ACC112 (cell line): ENCODE data around the gene ARMH3.
"Not testable (repeated sequence)": the region's sequence is repeated elsewhere in the genome, so short reads cannot be mapped to it uniquely, and the experiment has no call there.

Source experiments
- H2AFZ ChIP-seq: fragments of 200-600 bp; sonication (generic); one replicate; pipeline ENCODE4 v1.6.0; 2017; ENCODE audit warnings: antibody characterized with exemption, low read length; ENCODE audit not compliant: unreplicated experiment
- H3K27ac ChIP-seq: fragments of 200-600 bp; sonication (generic); 2 replicates; pipeline ENCODE4 v1.5.1; 2014; ENCODE audit warnings: low read depth, mild to moderate bottlenecking, antibody characterized with exemption, low read length, moderate library complexity
- H3K27me3 ChIP-seq: fragments of 200-600 bp; sonication (generic); 2 replicates; pipeline ENCODE4 v1.6.1; 2014; ENCODE audit warnings: mild to moderate bottlenecking, antibody characterized with exemption, low read length, moderate library complexity, mixed read lengths; ENCODE audit not compliant: insufficient read depth
- H3K36me3 ChIP-seq: fragments of 200-600 bp; sonication (generic); 2 replicates; pipeline ENCODE4 v1.6.1; 2016; ENCODE audit warnings: mild to moderate bottlenecking, antibody characterized with exemption, low read length, moderate library complexity, mixed read lengths; ENCODE audit not compliant: insufficient read depth
- H3K4me1 ChIP-seq: fragments of 200-600 bp; sonication (generic); one replicate; pipeline ENCODE4 v1.6.1; 2016; ENCODE audit warnings: low read length, mixed read lengths; ENCODE audit not compliant: insufficient read depth, unreplicated experiment, control insufficient read depth
- H3K4me3 ChIP-seq: fragments of 200-600 bp; sonication (generic); 2 replicates; pipeline ENCODE4 v1.5.1; 2014; ENCODE audit warnings: mild to moderate bottlenecking, low read depth, low read length
- H3K79me2 ChIP-seq: fragments of 200-600 bp; sonication (generic); one replicate; pipeline ENCODE4 v1.6.0; 2016; ENCODE audit warnings: low read length; ENCODE audit not compliant: control insufficient read depth, unreplicated experiment, insufficient read depth

Gene ARMH3

GRCh38 chr10:102045292-102045691 lies 10.7 kb downstream of the ARMH3 start:
- Histone ChIP-seq H3K4me1 (no peaks in the 10 kb centered on the region), H3K4me3 (no peak overlapping the region), H3K36me3 (no peaks in the 10 kb centered on the region), H3K27ac (no peak overlapping the region), H3K79me2 (peaks cover 28% of the 10 kb centered on the region), H2AFZ (no peak overlapping the region), H3K27me3 (no peaks in the 10 kb centered on the region)

DNA sequence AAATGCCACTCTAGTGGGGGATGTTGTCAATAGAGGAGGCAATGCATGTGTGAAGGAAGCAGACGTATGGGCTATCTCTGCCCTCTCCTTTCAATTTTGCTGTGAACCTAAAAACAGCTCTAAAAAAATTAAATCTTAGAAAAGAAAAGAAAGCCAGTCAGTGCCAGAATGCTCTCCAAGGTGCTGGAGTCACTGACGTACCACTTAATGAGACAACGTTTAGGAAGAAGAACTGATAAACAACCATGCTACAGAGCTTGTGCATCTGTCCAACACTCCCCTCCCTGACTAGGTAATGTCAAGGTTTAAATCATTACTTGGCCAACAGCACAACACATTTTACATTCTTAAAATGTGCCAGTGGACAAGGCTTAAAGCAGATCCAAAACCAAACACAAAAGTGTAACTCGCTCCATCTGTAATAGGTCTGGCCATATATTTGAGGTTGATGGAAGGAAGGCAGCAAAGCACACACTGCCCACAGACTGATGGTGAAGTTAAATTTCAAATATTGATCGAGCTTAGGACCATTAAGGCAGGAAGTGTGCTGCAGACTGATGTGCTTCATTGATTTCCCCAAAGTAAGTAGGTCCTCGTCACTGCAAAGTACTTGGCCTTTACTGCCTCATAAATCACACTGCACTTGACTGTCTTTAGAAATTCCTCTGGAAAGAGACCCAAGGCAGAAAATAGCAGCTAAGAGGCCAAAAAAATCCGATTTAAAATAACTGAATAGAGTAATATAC lies 15.5 kb downstream of the ARMH3 start:
- H3K4me1 ChIP-seq, result no peaks in the 10 kb centered on the region
- H3K27me3 ChIP-seq, result no peaks in the 10 kb centered on the region
- H3K36me3 ChIP-seq, result no peaks in the 10 kb centered on the region
- H3K27ac ChIP-seq, result no peak overlapping the region
- H3K4me3 ChIP-seq, result no peak overlapping the region
- no peak overlapping the region for H2AFZ ChIP-seq
- H3K79me2 ChIP-seq, result peaks cover 25% of the 10 kb centered on the region

DNA sequence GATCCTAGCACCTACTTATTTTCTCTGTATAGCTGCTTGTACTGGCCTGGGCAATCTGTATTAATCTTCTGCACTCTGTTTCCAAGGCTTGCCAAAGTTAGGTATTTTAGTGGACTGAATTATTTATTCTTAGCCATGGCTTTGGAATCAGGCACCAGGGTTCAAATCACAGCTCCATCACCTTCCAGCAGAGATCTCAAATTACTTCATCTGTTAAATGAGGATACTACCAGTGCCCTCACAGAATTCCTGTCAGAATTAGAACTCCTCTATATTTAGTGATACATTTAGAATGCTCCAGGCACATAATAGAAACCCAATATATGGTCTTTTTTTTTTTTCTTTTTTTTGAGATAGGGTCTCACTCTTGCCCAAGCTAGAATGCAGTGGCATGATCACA lies 17.6 kb downstream of the ARMH3 start:
- H3K4me3 ChIP-seq, result no peak overlapping the region
- H3K27ac ChIP-seq, result no peak overlapping the region
- H3K79me2 ChIP-seq, result peaks cover 13% of the 10 kb centered on the region
- no peaks in the 10 kb centered on the region for H3K4me1 ChIP-seq
- no peak overlapping the region for H2AFZ ChIP-seq
- no peaks in the 10 kb centered on the region for H3K36me3 ChIP-seq
- no peaks in the 10 kb centered on the region for H3K27me3 ChIP-seq

GRCh38 chr10:102035807-102036206 lies 20.2 kb downstream of the ARMH3 start:
- H3K4me1 ChIP-seq, H3K4me3 ChIP-seq, H3K27ac ChIP-seq, H3K27me3 ChIP-seq, H2AFZ ChIP-seq, H3K79me2 ChIP-seq, H3K36me3 ChIP-seq: not testable (repeated sequence)

DNA sequence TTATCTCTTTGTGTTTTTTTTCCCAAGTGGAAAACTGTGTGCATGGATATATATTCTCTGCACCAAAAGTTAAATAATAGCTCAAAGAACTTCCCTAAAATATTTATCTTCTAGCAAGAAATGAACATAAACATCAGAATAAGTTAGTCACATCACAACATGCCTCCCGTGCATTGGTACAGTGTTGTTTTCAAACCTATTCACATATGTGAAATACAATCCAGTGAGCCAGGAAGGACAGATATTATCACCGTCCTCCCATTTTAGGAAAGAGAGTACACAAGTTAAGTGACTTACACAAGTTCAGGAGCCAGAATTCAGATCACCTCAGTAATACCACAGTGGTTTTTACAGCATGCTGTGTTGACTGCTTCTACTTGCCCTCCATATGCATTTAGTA lies 22.2 kb downstream of the ARMH3 start:
- Histone ChIP-seq H3K4me3 (no peak overlapping the region), H3K4me1 (no peaks in the 10 kb centered on the region), H3K36me3 (peaks cover 7% of the 10 kb centered on the region; the same call in 1 of the 2 replicates), H3K27me3 (no peaks in the 10 kb centered on the region), H3K79me2 (peaks cover 3% of the 10 kb centered on the region), H2AFZ (no peak overlapping the region), H3K27ac (no peak overlapping the region)

DNA sequence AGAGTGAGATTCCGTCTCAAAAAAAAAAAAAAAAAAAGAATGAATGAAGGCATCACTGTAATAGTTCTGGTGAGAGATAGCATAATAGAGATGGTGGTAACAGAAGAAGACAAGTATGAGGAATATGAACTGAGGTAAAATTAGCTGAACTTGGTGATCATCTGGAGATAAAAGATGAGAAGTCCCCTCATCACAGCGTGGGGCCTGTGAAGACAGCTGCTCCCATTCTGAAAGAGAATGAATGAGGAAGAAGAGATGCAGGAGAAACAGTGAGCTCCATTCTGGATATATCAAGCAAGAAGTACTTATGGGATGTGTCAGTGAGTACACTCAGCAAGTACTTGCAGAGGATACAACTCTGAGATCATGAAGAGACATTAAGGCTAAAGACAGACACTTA lies 28.7 kb downstream of the ARMH3 start:
- Histone ChIP-seq H3K4me1 (no peaks in the 10 kb centered on the region), H3K27me3 (no peaks in the 10 kb centered on the region), H3K4me3 (no peak overlapping the region), H3K79me2 (no peaks in the 10 kb centered on the region), H3K36me3 (peaks cover 11% of the 10 kb centered on the region; the same call in 1 of the 2 replicates), H2AFZ (no peak overlapping the region), H3K27ac (no peak overlapping the region)

GRCh38 chr10:102024799-102025198 lies 31.2 kb downstream of the ARMH3 start:
- no peak overlapping the region for H3K4me3 ChIP-seq
- H3K4me1 ChIP-seq, result no peaks in the 10 kb centered on the region
- no peaks in the 10 kb centered on the region for H3K79me2 ChIP-seq
- no peak overlapping the region for H2AFZ ChIP-seq
- peaks cover 8% of the 10 kb centered on the region; the same call in 1 of the 2 replicates for H3K36me3 ChIP-seq
- H3K27me3 ChIP-seq, result no peaks in the 10 kb centered on the region
- no peak overlapping the region for H3K27ac ChIP-seq

DNA sequence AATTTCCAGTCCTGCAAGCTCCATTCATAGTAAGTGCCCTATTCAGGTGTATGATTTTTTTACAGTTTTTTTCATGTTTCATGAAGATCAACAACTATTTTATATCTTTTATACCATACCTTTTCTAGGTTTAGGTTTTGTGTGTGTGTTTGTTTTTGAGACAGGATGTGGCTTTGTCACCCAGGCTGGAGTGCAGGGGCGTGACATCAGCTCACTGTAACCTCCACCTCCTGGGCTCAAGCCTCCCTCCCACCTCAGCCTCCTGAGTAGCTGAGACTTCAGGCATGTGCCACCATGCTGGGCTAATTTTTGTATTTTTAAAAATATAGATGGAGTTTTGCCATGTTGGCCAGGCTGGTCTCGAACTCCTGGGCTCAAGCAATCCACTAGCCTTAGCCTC lies 35.0 kb downstream of the ARMH3 start:
- Histone ChIP-seq H3K4me3 (no peak overlapping the region), H3K36me3 (peaks cover 13% of the 10 kb centered on the region), H3K4me1 (peaks cover 8% of the 10 kb centered on the region), H3K27me3 (no peaks in the 10 kb centered on the region), H3K79me2 (no peaks in the 10 kb centered on the region), H2AFZ (no peak overlapping the region), H3K27ac (no peak overlapping the region)

- Histone ChIP-seq H3K4me1 (peaks cover 8% of the 10 kb centered on the region), H3K27ac (no peak overlapping the region), H3K79me2 (no peaks in the 10 kb centered on the region), H2AFZ (no peak overlapping the region), H3K4me3 (no peak overlapping the region), H3K36me3 (peaks cover 8% of the 10 kb centered on the region), H3K27me3 (no peaks in the 10 kb centered on the region)
Measured at GRCh38 chr10:102017295-102017694, 38.7 kb downstream of the ARMH3 start.

- Histone ChIP-seq H3K4me1 (peaks cover 8% of the 10 kb centered on the region), H2AFZ (no peak overlapping the region), H3K27ac (no peak overlapping the region), H3K79me2 (no peaks in the 10 kb centered on the region), H3K27me3 (no peaks in the 10 kb centered on the region), H3K36me3 (peaks cover 8% of the 10 kb centered on the region), H3K4me3 (no peak overlapping the region)
Measured at GRCh38 chr10:102016416-102016815, 39.6 kb downstream of the ARMH3 start.

DNA sequence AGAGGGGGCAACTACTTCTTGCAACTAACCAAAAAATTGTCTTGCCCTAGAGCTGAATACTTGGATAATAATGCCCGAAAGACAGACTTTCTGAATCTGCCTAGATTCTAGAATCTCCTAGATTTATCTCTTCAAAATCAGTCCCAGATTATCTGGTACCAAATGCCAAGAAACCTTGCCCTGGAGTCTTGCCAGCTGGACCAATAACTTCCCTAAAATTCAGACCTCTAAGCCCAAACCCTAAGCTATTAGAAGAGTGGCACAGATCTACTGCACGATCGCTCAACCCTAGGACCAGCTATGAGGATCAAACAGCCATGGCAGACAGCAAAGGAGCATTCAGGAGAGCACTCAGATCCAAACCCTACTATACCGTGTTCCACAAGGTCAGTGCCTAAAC lies 45.0 kb downstream of the ARMH3 start:
- peaks cover 4% of the 10 kb centered on the region; the same call in 1 of the 2 replicates for H3K36me3 ChIP-seq
- H3K79me2 ChIP-seq, result no peaks in the 10 kb centered on the region
- H3K27ac ChIP-seq, result no peak overlapping the region
- H2AFZ ChIP-seq, result no peak overlapping the region
- H3K4me3 ChIP-seq, result no peak overlapping the region
- H3K4me1 ChIP-seq, result peaks cover 7% of the 10 kb centered on the region
- H3K27me3 ChIP-seq, result no peaks in the 10 kb centered on the region
